Measurements from ENCODE around the gene S100A7A. TPM values are rescaled to one million over a fixed set of nuclear protein-coding genes. Genes with fewer than 3 reads are reported as not detected.

S100A7A gene
- total and polyA plus RNA-seq, 2 of the 4 experiments (the other 2 are of a cell fraction), result not detected

DNA sequence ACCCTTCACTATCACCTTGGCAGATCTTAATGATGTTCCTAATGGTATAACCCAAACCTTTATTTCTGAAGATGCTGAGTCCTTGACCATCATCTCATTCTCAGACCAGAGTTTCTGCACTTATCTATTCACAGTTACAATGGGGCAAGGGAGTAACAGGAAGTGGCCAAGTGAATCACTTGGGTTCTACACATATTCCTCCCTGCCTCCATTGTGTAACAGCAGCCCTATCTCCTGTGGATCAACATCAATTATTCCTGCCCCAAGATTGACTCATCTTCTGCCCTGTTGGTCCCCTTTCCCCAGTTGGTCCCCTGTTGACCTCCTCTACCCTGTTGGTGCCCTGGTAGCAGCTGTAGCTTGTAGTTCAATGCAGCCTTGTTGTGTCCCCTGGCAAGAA, 54.4 kb downstream of the S100A7A start:
- no peak overlapping the region for H2AFZ ChIP-seq (replicated peaks; ENCODE audit: low read length, poor library complexity)
- no peak overlapping the region for H3K9ac ChIP-seq (ENCODE audit: low read depth, low read length)
- H2BK20ac ChIP-seq (ENCODE audit: low read depth, low read length), result no peak overlapping the region
- BruUV-seq (replicated peaks), result no TSS peak
- H3K27ac ChIP-seq (ENCODE audit: insufficient read depth, low read length), result no peak overlapping the region
- in situ Hi-C loops (cut with MboI; ENCODE audit: low sequenced_read_pairs) (no loop called here), dilution Hi-C loops (cut with HindIII; ENCODE audit: low sequenced_read_pairs, unreplicated experiment) (no loop called here), intact Hi-C loops (cut with micrococcal nuclease) (no loop called here)
- H3K9me1 ChIP-seq (ENCODE audit: insufficient read depth, low read length), result no peaks in the 10 kb centered on the region
- H4K5ac ChIP-seq (ENCODE audit: low read depth, low read length), result no peak overlapping the region
- no peak for DNase-seq
- no peak overlapping the region for H3K4me3 ChIP-seq (ENCODE audit: insufficient read depth, low read depth, low read length)
- H3K36me3 ChIP-seq (ENCODE audit: control insufficient read depth, insufficient read depth, low read length), result no peaks in the 10 kb centered on the region
- H3K18ac ChIP-seq (ENCODE audit: low read depth, low read length), result no peak overlapping the region
- ChIA-PET POLR2A (ENCODE audit: unreplicated experiment) (no interaction called here), CTCF (no interaction called here)
- H3K14ac ChIP-seq (replicated peaks; ENCODE audit: low read depth, low read length), result no peak overlapping the region
- no peak overlapping the region for H3K4ac ChIP-seq (ENCODE audit: low read depth, low read length)
- no peak overlapping the region for H3K4me2 ChIP-seq (ENCODE audit: low read depth, low read length)
- H2AK5ac ChIP-seq (ENCODE audit: low read depth, low read length), result no peak overlapping the region
- H2BK120ac ChIP-seq (ENCODE audit: low read depth, low read length), result no peak overlapping the region
- peaks cover 1% of the 10 kb centered on the region for H3K27me3 ChIP-seq (ENCODE audit: control insufficient read depth, insufficient read depth, low read length)
- H3K9me3 ChIP-seq (ENCODE audit: control insufficient read depth, insufficient read depth, low read length), result peaks cover 1% of the 10 kb centered on the region; the same call in 1 of the 2 replicates
- no peak overlapping the region for H4K91ac ChIP-seq (ENCODE audit: insufficient read depth, low read depth, low read length)
- no peak overlapping the region for H2AK9ac ChIP-seq (replicated peaks; ENCODE audit: low read depth, low read length, poor library complexity)
- H4K8ac ChIP-seq (ENCODE audit: low read depth in 2 of 2, low read length in 2 of 2), result no peak overlapping the region
- no peak for ATAC-seq (ENCODE audit: low read depth)
- TF ChIP-seq SMC3 (IDR thresholded peaks at IDR 0.05; ENCODE audit: low read depth, low read length), result no peak
- TF ChIP-seq MAFK (IDR thresholded peaks at IDR 0.05; ENCODE audit: low read depth, low read length), result no peak
- no peak for TF ChIP-seq RFX5 (IDR thresholded peaks at IDR 0.05; ENCODE audit: low read depth, low read length)
- TF ChIP-seq NFE2L2 (IDR thresholded peaks at IDR 0.05; ENCODE audit: low read depth, low read length), result no peak
- TF ChIP-seq, protein P1, sequence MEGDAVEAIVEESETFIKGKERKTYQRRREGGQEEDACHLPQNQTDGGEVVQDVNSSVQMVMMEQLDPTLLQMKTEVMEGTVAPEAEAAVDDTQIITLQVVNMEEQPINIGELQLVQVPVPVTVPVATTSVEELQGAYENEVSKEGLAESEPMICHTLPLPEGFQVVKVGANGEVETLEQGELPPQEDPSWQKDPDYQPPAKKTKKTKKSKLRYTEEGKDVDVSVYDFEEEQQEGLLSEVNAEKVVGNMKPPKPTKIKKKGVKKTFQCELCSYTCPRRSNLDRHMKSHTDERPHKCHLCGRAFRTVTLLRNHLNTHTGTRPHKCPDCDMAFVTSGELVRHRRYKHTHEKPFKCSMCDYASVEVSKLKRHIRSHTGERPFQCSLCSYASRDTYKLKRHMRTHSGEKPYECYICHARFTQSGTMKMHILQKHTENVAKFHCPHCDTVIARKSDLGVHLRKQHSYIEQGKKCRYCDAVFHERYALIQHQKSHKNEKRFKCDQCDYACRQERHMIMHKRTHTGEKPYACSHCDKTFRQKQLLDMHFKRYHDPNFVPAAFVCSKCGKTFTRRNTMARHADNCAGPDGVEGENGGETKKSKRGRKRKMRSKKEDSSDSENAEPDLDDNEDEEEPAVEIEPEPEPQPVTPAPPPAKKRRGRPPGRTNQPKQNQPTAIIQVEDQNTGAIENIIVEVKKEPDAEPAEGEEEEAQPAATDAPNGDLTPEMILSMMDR (conservative IDR thresholded peaks at IDR 0.05; ENCODE audit: low read depth, low read length), result no peak
- no peak for TF ChIP-seq MXI1 (IDR thresholded peaks at IDR 0.05; ENCODE audit: borderline replicate concordance, low read depth, low read length)
- H3K56ac ChIP-seq (ENCODE audit: extremely low read depth, insufficient read depth, low read length), result no peak overlapping the region
- no peak overlapping the region for H2BK15ac ChIP-seq (ENCODE audit: low read depth, low read length)
- no peak overlapping the region for H3K23ac ChIP-seq (ENCODE audit: low read depth, low read length)
- no peaks in the 10 kb centered on the region for H3K4me1 ChIP-seq (ENCODE audit: control insufficient read depth, insufficient read depth, low read length)
- H4K20me1 ChIP-seq (ENCODE audit: insufficient read depth, low read length), result no peaks in the 10 kb centered on the region
- H2BK5ac ChIP-seq (ENCODE audit: low read depth, low read length, poor library complexity, severe bottlenecking), result no peak overlapping the region
- no peaks in the 10 kb centered on the region for H3K79me1 ChIP-seq (ENCODE audit: low read depth in 1 of 2, low read length in 2 of 2)

Small RNA genes within 50 kb of the gene (microRNA-seq; reads per million reads assigned to microRNA genes)
- gene S100A15A (ENCODE audit: insufficient read depth, insufficient read length), result not detected

Small RNA genes within 50 kb of the gene (small RNA-seq; reads per million reads assigned to genes)
- gene S100A15A, result 0 reads per million in 5 experiments

Other genes with a start within 250 kb of the S100A7A start
- not detected in 2 replicates for gene LELP1, start 213.1 kb upstream of the S100A7A start, total RNA-seq (2012; rRNA removed)
- gene LELP1, start 213.1 kb upstream of the S100A7A start, polyA plus RNA-seq (2012; rRNA removed), result not detected in 2 replicates
- not detected in 2 replicates for gene PRR9, start 198.9 kb upstream of the S100A7A start, total RNA-seq (2012; rRNA removed)
- not detected in 2 replicates for gene PRR9, start 198.9 kb upstream of the S100A7A start, polyA plus RNA-seq (2012; rRNA removed)
- not detected in 2 replicates for gene LORICRIN, start 156.8 kb upstream of the S100A7A start, total RNA-seq (2012; rRNA removed)
- not detected in 2 replicates for gene LORICRIN, start 156.8 kb upstream of the S100A7A start, polyA plus RNA-seq (2012; rRNA removed)
- gene PGLYRP3, start 103.6 kb upstream of the S100A7A start, total RNA-seq (2012; rRNA removed), result not detected in 2 replicates
- gene PGLYRP3, start 103.6 kb upstream of the S100A7A start, polyA plus RNA-seq (2012; rRNA removed), result not detected in 2 replicates
- gene PGLYRP4, start 67.7 kb upstream of the S100A7A start, total RNA-seq (2012; rRNA removed), result not detected in 2 replicates
- not detected in 2 replicates for gene PGLYRP4, start 67.7 kb upstream of the S100A7A start, polyA plus RNA-seq (2012; rRNA removed)
- not detected in 2 replicates for gene S100A9, start 58.7 kb upstream of the S100A7A start, total RNA-seq (2012; rRNA removed)
- not detected in 2 replicates for gene S100A9, start 58.7 kb upstream of the S100A7A start, polyA plus RNA-seq (2012; rRNA removed)
- gene S100A12, start 40.9 kb upstream of the S100A7A start, total RNA-seq (2012; rRNA removed), result not detected in 2 replicates
- not detected in 2 replicates for gene S100A12, start 40.9 kb upstream of the S100A7A start, polyA plus RNA-seq (2012; rRNA removed)
- not detected in 2 replicates for gene S100A8, start 25.4 kb upstream of the S100A7A start, total RNA-seq (2012; rRNA removed)
- not detected in 2 replicates for gene S100A8, start 25.4 kb upstream of the S100A7A start, polyA plus RNA-seq (2012; rRNA removed)
- not detected in 2 replicates for gene S100A7, start 44.1 kb downstream of the S100A7A start, total RNA-seq (2012; rRNA removed)
- gene S100A7, start 44.1 kb downstream of the S100A7A start, polyA plus RNA-seq (2012; rRNA removed), result not detected in 2 replicates
- 373 and 555 TPM in 2 replicates for gene S100A6, start 119.5 kb downstream of the S100A7A start, total RNA-seq (2012; rRNA removed)
- 1,755 and 2,394 TPM in 2 replicates for gene S100A6, start 119.5 kb downstream of the S100A7A start, polyA plus RNA-seq (2012; rRNA removed)
- gene S100A5, start 124.4 kb downstream of the S100A7A start, total RNA-seq (2012; rRNA removed), result 0.56 TPM in 1 of 2 replicates, not detected in the other
- gene S100A5, start 124.4 kb downstream of the S100A7A start, polyA plus RNA-seq (2012; rRNA removed), result 0.27 and 0.55 TPM in 2 replicates
- gene S100A4, start 129.3 kb downstream of the S100A7A start, total RNA-seq (2012; rRNA removed), result 5.6 and 7.5 TPM in 2 replicates
- 15.0 and 16.6 TPM in 2 replicates for gene S100A4, start 129.3 kb downstream of the S100A7A start, polyA plus RNA-seq (2012; rRNA removed)
- gene S100A3, start 132.7 kb downstream of the S100A7A start, total RNA-seq (2012; rRNA removed), result 1.4 and 2.9 TPM in 2 replicates
- 4.5 and 6.2 TPM in 2 replicates for gene S100A3, start 132.7 kb downstream of the S100A7A start, polyA plus RNA-seq (2012; rRNA removed)
- 3.6 and 4.4 TPM in 2 replicates for gene S100A2, start 149.3 kb downstream of the S100A7A start, total RNA-seq (2012; rRNA removed)
- 7.9 and 9.5 TPM in 2 replicates for gene S100A2, start 149.3 kb downstream of the S100A7A start, polyA plus RNA-seq (2012; rRNA removed)
- gene S100A16, start 196.6 kb downstream of the S100A7A start, total RNA-seq (2012; rRNA removed), result 201 and 226 TPM in 2 replicates
- gene S100A16, start 196.6 kb downstream of the S100A7A start, polyA plus RNA-seq (2012; rRNA removed), result 515 and 543 TPM in 2 replicates
- gene S100A14, start 199.8 kb downstream of the S100A7A start, total RNA-seq (2012; rRNA removed), result not detected in 2 replicates
- 0.10 and 0.14 TPM in 2 replicates for gene S100A14, start 199.8 kb downstream of the S100A7A start, polyA plus RNA-seq (2012; rRNA removed)
- 122 and 225 TPM in 2 replicates for gene S100A13, start 211.0 kb downstream of the S100A7A start, total RNA-seq (2012; rRNA removed)
- 468 and 529 TPM in 2 replicates for gene S100A13, start 211.0 kb downstream of the S100A7A start, polyA plus RNA-seq (2012; rRNA removed)
- 0.18 TPM in 1 of 2 replicates, not detected in the other for gene S100A1, start 211.9 kb downstream of the S100A7A start, total RNA-seq (2012; rRNA removed)
- 0.29 and 0.59 TPM in 2 replicates for gene S100A1, start 211.9 kb downstream of the S100A7A start, polyA plus RNA-seq (2012; rRNA removed)
- 33.9 and 38.9 TPM in 2 replicates for gene CHTOP, start 217.5 kb downstream of the S100A7A start, total RNA-seq (2012; rRNA removed)
- 49.3 and 50.8 TPM in 2 replicates for gene CHTOP, start 217.5 kb downstream of the S100A7A start, polyA plus RNA-seq (2012; rRNA removed)
- 37.2 and 40.9 TPM in 2 replicates for gene SNAPIN, start 242.2 kb downstream of the S100A7A start, total RNA-seq (2012; rRNA removed)
- 37.4 and 39.1 TPM in 2 replicates for gene SNAPIN, start 242.2 kb downstream of the S100A7A start, polyA plus RNA-seq (2012; rRNA removed)

Data from IMR-90 (cell line).